ENCODE data around the gene PSTPIP1. TPM values are rescaled to one million over a fixed set of nuclear protein-coding genes. Genes with fewer than 3 reads are reported as not detected.

The PSTPIP1 gene
- total RNA-seq, 1 donor from 2014 or later: not detected

DNA sequence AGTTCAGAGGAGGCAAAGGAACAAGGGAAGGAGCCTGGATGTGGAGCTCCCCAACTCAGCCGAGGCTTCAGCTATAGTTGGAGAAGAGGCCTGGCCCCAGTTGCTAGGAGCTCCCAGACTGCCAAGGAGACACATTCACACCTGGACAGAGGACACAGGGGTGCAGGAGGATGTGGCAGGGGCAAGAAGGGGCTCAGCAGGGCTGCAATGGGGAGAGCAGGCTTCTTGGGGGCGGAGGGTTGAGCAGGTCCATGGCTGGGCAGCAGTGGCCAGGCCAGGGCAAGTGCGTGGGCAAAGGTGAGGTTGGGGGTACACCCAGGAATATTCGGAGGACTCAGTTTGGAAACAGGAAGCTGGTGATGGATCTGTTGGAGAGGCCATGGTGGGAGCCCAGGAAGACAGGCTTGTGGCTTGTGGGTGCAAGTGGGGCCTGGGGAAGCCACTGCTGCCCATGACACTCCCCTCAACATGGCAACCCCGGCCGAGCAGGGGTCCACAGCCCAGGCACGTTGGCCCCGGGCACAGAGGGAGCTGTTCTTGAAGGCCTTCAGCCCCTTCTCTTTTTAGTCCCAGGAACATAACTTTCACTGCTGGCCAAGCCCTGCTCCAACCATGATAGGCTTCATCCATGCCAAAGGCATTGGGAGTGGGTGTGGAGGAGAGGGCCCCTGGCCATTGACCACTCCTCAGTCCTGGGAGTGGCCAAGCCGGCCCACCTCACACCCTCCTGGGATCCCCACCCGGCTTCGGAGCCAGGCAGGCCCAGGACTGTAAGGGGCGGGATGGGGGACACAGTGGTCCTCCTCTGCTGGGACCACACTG, 42.7 kb downstream of the PSTPIP1 start:
- Histone ChIP-seq H4K20me1 (ENCODE audit: insufficient read depth, low read length) (peaks cover 5% of the 10 kb centered on the region), H3K9ac (ENCODE audit: low read length) (no peak overlapping the region), H3K79me2 (ENCODE audit: insufficient read depth, low read length) (no peaks in the 10 kb centered on the region), H3K4me3 (ENCODE audit: insufficient read depth, low read depth, low read length) (no peak overlapping the region), H3K36me3 (ENCODE audit: insufficient read depth, low read length) (peaks cover 3% of the 10 kb centered on the region), H3K27ac (ENCODE audit: low read depth, low read length) (no peak overlapping the region), H2AFZ (ENCODE audit: low read depth, low read length) (no peak overlapping the region), H3K27me3 (ENCODE audit: insufficient read depth, low read length) (no peaks in the 10 kb centered on the region), H3K9me3 (ENCODE audit: insufficient read depth, low read depth, low read length) (no peaks in the 10 kb centered on the region), H3K4me2 (ENCODE audit: low read length) (no peak overlapping the region), H3K4me1 (ENCODE audit: insufficient read depth, low read length) (no peaks in the 10 kb centered on the region)
- Mint-ChIP-seq H3K4me1 (ENCODE audit: low read depth, unreplicated experiment) (peaks cover 4% of the 10 kb centered on the region), H3K4me3 (ENCODE audit: unreplicated experiment) (no peak overlapping the region), H3K27ac (ENCODE audit: unreplicated experiment) (no peak overlapping the region), H3K27me3 (ENCODE audit: low read depth, unreplicated experiment) (no peaks in the 10 kb centered on the region), H3K9me3 (ENCODE audit: unreplicated experiment) (no peaks in the 10 kb centered on the region), H3K36me3 (ENCODE audit: low read depth, unreplicated experiment) (peaks cover 17% of the 10 kb centered on the region)
- TF ChIP-seq EZH2 (IDR thresholded peaks at IDR 0.05; ENCODE audit: insufficient read depth, low read length): no peak
- TF ChIP-seq, protein P1, sequence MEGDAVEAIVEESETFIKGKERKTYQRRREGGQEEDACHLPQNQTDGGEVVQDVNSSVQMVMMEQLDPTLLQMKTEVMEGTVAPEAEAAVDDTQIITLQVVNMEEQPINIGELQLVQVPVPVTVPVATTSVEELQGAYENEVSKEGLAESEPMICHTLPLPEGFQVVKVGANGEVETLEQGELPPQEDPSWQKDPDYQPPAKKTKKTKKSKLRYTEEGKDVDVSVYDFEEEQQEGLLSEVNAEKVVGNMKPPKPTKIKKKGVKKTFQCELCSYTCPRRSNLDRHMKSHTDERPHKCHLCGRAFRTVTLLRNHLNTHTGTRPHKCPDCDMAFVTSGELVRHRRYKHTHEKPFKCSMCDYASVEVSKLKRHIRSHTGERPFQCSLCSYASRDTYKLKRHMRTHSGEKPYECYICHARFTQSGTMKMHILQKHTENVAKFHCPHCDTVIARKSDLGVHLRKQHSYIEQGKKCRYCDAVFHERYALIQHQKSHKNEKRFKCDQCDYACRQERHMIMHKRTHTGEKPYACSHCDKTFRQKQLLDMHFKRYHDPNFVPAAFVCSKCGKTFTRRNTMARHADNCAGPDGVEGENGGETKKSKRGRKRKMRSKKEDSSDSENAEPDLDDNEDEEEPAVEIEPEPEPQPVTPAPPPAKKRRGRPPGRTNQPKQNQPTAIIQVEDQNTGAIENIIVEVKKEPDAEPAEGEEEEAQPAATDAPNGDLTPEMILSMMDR (IDR thresholded peaks at IDR 0.05; ENCODE audit: insufficient read depth, low read depth, low read length): no peak
- DNase-seq (ENCODE audit: low read depth) (no peak), FAIRE-seq (no peak)

DNA sequence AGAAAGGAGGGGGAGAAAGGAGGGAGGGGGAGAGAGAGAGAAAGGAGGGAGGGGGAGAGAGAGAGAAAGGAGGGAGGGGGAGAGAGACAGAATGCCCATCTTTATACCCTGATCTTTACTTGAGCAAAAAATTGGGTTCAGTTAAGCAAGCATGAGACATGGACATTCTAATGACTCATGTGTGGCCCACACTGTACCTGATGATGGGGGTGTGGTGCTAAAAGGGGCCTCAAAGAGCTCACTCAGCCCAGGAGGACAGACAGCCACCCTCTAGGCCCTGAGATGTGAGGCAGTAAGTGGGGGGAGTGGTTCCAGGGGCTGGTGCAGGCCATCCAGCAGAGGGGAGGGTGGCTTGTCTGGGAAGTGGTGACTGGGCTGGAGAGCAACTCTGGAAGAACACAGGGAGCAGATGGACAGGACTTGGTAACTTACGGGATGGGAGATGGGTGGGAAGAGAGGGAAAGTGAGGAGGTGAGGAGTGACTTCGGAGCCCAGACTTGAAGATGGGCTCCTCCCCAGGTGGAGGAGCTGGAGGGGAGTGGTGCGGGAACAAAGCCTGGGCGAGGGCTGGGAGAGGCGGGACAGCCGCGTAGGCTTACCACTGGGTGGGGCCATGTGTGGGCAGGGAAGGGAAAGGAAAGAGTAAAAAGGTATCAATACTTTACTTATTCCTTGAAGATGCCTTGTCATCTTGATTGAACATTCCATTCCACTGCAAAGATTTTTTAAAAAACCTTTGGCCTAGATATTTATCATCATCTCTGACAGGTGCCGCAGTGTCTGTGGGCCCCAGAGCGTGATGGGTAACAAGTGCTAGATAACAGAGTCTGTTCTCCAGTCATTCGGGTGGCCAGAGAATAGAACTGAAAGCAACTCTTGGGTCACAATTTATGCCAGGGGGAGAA, 43.6 kb downstream of the PSTPIP1 start:
- Mint-ChIP-seq H3K9me3 (ENCODE audit: unreplicated experiment) (no peaks in the 10 kb centered on the region), H3K4me3 (ENCODE audit: unreplicated experiment) (no peak overlapping the region), H3K36me3 (ENCODE audit: low read depth, unreplicated experiment) (peaks cover 24% of the 10 kb centered on the region), H3K4me1 (ENCODE audit: low read depth, unreplicated experiment) (peaks cover 4% of the 10 kb centered on the region), H3K27me3 (ENCODE audit: low read depth, unreplicated experiment) (no peaks in the 10 kb centered on the region), H3K27ac (ENCODE audit: unreplicated experiment) (peak overlapping the region; percentile 20)
- Histone ChIP-seq H2AFZ (ENCODE audit: low read depth, low read length) (no peak overlapping the region), H3K36me3 (ENCODE audit: insufficient read depth, low read length) (peaks cover 11% of the 10 kb centered on the region), H3K27me3 (ENCODE audit: insufficient read depth, low read length) (no peaks in the 10 kb centered on the region), H3K27ac (ENCODE audit: low read depth, low read length) (no peak overlapping the region), H4K20me1 (ENCODE audit: insufficient read depth, low read length) (peaks cover 7% of the 10 kb centered on the region), H3K9me3 (ENCODE audit: insufficient read depth, low read depth, low read length) (no peaks in the 10 kb centered on the region), H3K79me2 (ENCODE audit: insufficient read depth, low read length) (no peaks in the 10 kb centered on the region), H3K4me3 (ENCODE audit: insufficient read depth, low read depth, low read length) (no peak overlapping the region), H3K4me1 (ENCODE audit: insufficient read depth, low read length) (no peaks in the 10 kb centered on the region), H3K4me2 (ENCODE audit: low read length) (no peak overlapping the region), H3K9ac (ENCODE audit: low read length) (no peak overlapping the region)
- no peak for DNase-seq (ENCODE audit: low read depth)
- TF ChIP-seq EZH2 (IDR thresholded peaks at IDR 0.05; ENCODE audit: insufficient read depth, low read length): no peak
- TF ChIP-seq, protein P1 (IDR thresholded peaks at IDR 0.05; ENCODE audit: insufficient read depth, low read depth, low read length): no peak
- no peak for FAIRE-seq
